GM10248 (cell line): ENCODE measurements around the gene DZANK1.

ENCODE experiments used
- CTCF ChIA-PET: fragments of 300-600 bp; sonication (Branson Sonifier 250); formaldehyde crosslinking; extraction: SDS; loops from one replicate; lab custom pipeline; 2021; ENCODE audit warnings: antibody characterized with exemption; lab: Yijun Ruan, JAX
- POLR2A ChIA-PET: fragments of 350-650 bp; sonication (Branson Sonifier 250); formaldehyde crosslinking; extraction: SDS; loops from one replicate; lab custom pipeline; 2020; ENCODE audit warnings: antibody characterized with exemption; lab: Yijun Ruan, JAX
- DNase-seq: peaks from one replicate; pipeline ENCODE4 v3.0.0; 2012; ENCODE audit errors: extremely low spot score
- CTCF ChIP-seq: IDR thresholded peaks from 2 replicates; pipeline ENCODE4 v1.5.1; 2012; ENCODE audit warnings: mild to moderate bottlenecking, low read depth; ENCODE audit errors: extremely low read depth, missing control alignments, control extremely low read depth

The DZANK1 gene

GRCh38 chr20:18466894-18467730 is at the start of gene DZANK1, which contains the start of gene POLR3F:
DZANK1 (minus strand) TSS chr20:18467030; CDS start chr20:18465358, 1,672 bp downstream.
POLR3F (plus strand) TSS chr20:18467390; CDS start chr20:18467507, 117 bp downstream.
- POLR2A ChIA-PET, result interaction anchor here (0.6 to 1.1 kb wide), 2 partner anchors 29 to 40 kb away, joined by 5 to 6 read pairs; partner anchors contain the start of gene SEC23B
- CTCF ChIA-PET, result interaction anchor here (0.8 to 3.0 kb wide), 7 partner anchors 8 to 55 kb away, joined by 3 to 12 read pairs (median 6); no protein-coding TSS in a partner anchor
- TF ChIP-seq CTCF, result no peak
- peak; percentile 98 for DNase-seq

- TF ChIP-seq CTCF, result no peak
- no peak for DNase-seq
- ChIA-PET CTCF (interaction anchor here (1.1 to 2.4 kb wide), 3 partner anchors 10 to 28 kb away, joined by 3 to 7 read pairs (median 6); no protein-coding TSS in a partner anchor), POLR2A (interaction anchor here (1.3 kb wide), 1 partner anchor 9 kb away, joined by 7 read pairs; the partner anchor contains the start of gene SEC23B)
Observed at GRCh38 chr20:18515973-18516372, 49.1 kb upstream of the DZANK1 start.

GRCh38 chr20:18514127-18514526 is 47.3 kb upstream of the DZANK1 start:
- DNase-seq, result no peak
- ChIA-PET CTCF (interaction anchor here (1.2 to 2.4 kb wide), 5 partner anchors 9 to 50 kb away, joined by 3 to 7 read pairs (median 5); partner anchors contain the start of genes DZANK1 and POLR3F), POLR2A (no interaction called here)
- TF ChIP-seq CTCF, result no peak

- POLR2A ChIA-PET, result interaction anchor here (0.7 kb wide), 1 partner anchor 47 kb away, joined by 3 read pairs; no protein-coding TSS in a partner anchor
- no peak for TF ChIP-seq CTCF
- CTCF ChIA-PET, result no interaction called here
- no peak for DNase-seq
Observed at GRCh38 chr20:18513208-18513607, 46.4 kb upstream of the DZANK1 start.

- ChIA-PET POLR2A (no interaction called here), CTCF (no interaction called here)
- TF ChIP-seq CTCF, result no peak
- DNase-seq, result no peak
Observed at GRCh38 chr20:18511571-18511970, 44.7 kb upstream of the DZANK1 start.
